Spinal cord (tissue), 10 donors: ENCODE data around the gene ASMT. TPM values are rescaled to one million over a fixed set of nuclear protein-coding genes. Genes with fewer than 3 reads are reported as not detected.

Source experiments
- DNase-seq, 6 donors: peaks; one replicate each; pipeline versions ENCODE4 v3.0.0 to v3.0.0-alpha.2; 2013 to 2015; ENCODE audit warnings: low spot score in 6 of 6, low read depth in 4 of 6
- H3K27ac ChIP-seq: one replicate; pipeline ENCODE4 v1.5.1; 2013; ENCODE audit warnings: low read depth, low read length, control low read depth
- H3K27me3 ChIP-seq: one replicate; pipeline ENCODE4 v1.6.1; 2013; ENCODE audit warnings: low read length; ENCODE audit not compliant: control insufficient read depth, insufficient read depth
- H3K36me3 ChIP-seq: one replicate; pipeline ENCODE4 v1.6.1; 2013; ENCODE audit warnings: low read length; ENCODE audit not compliant: control insufficient read depth, insufficient read depth
- H3K4me1 ChIP-seq: one replicate; pipeline ENCODE4 v1.6.1; 2013; ENCODE audit warnings: low read length; ENCODE audit not compliant: control insufficient read depth, insufficient read depth
- H3K4me3 ChIP-seq: one replicate; pipeline ENCODE4 v1.5.1; 2013; ENCODE audit warnings: low read depth, low read length, control low read depth
- H3K9me3 ChIP-seq: one replicate; pipeline ENCODE4 v1.6.1; 2013; ENCODE audit warnings: low read length; ENCODE audit not compliant: control insufficient read depth, insufficient read depth
- WGBS: methylation state at CpG from one replicate; pipeline ENCODE4 v1.1.5; 2013; ENCODE audit warnings: missing lambda C conversion rate; ENCODE audit not compliant: insufficient coverage; 5-methylcytosine and 5-hydroxymethylcytosine counted together
- polyA plus RNA-seq, 2 donors: library from polyadenylated mRNA; unstranded; fragments of 120-200 nt; gene quantifications; one replicate each; pipeline ENCODE4 v1.2.1, GENCODE V29; 2013; ENCODE audit not compliant: insufficient read length in 2 of 2
- total RNA-seq, 2 donors: library from RNA; depleted of rRNA in 1 of 2; stranded (reverse); fragments of 120-200 nt in 1 of 2; fragments of >200 nt in 1 of 2; gene quantifications; one replicate each; pipeline versions ENCODE4 v1.2.3 to v1.2.4, GENCODE V29; 2013 to 2014
- donor health status: healthy.

The ASMT gene
- total and polyA plus RNA-seq, 4 donors = 0.30 to 0.57 (median 0.36) TPM

GRCh38 chrX:1597345-1598020, 17.4 kb upstream of the ASMT start:
- H3K9me3 ChIP-seq = no peaks in the 10 kb centered on the region
- no peak overlapping the region for H3K27ac ChIP-seq
- no peak overlapping the region for H3K4me3 ChIP-seq
- H3K36me3 ChIP-seq = peaks cover 93% of the 10 kb centered on the region
- H3K27me3 ChIP-seq = no peaks in the 10 kb centered on the region
- H3K4me1 ChIP-seq = peaks cover 15% of the 10 kb centered on the region
- no peak for DNase-seq
- 97% methylated on average over 24 of the region's 25 CpGs for WGBS

- no peaks in the 10 kb centered on the region for H3K9me3 ChIP-seq
- H3K27me3 ChIP-seq = no peaks in the 10 kb centered on the region
- peaks cover 96% of the 10 kb centered on the region for H3K36me3 ChIP-seq
- no peak for DNase-seq
- H3K4me1 ChIP-seq = peaks cover 8% of the 10 kb centered on the region
- H3K27ac ChIP-seq = no peak overlapping the region
- H3K4me3 ChIP-seq = no peak overlapping the region
- 95% methylated on average over 44 of the region's 50 CpGs for WGBS
Measured at GRCh38 chrX:1598021-1598875, 16.6 kb upstream of the ASMT start.

- Histone ChIP-seq H3K36me3 (peaks cover 95% of the 10 kb centered on the region), H3K4me1 (peaks cover under 1% of the 10 kb centered on the region), H3K27me3 (no peaks in the 10 kb centered on the region), H3K27ac (no peak overlapping the region), H3K9me3 (no peaks in the 10 kb centered on the region), H3K4me3 (no peak overlapping the region)
- no peak for DNase-seq
- 94% methylated on average over 45 of the region's 57 CpGs for WGBS
Measured at GRCh38 chrX:1598876-1599790, 15.7 kb upstream of the ASMT start.

- WGBS = 96% methylated on average over 30 of the region's 36 CpGs
- DNase-seq = no peak
Measured at GRCh38 chrX:1599791-1600405, 15.0 kb upstream of the ASMT start.

GRCh38 chrX:1600406-1601050, 14.3 kb upstream of the ASMT start:
- Histone ChIP-seq H3K27me3 (no peaks in the 10 kb centered on the region), H3K4me3 (no peak overlapping the region), H3K9me3 (no peaks in the 10 kb centered on the region), H3K4me1 (no peaks in the 10 kb centered on the region), H3K27ac (no peak overlapping the region), H3K36me3 (peaks cover 91% of the 10 kb centered on the region)
- DNase-seq = no peak
- WGBS = 99% methylated on average over 52 of the region's 52 CpGs

More at GRCh38 chrX:1599791-1600405, 15.0 kb upstream of the ASMT start:
- Histone ChIP-seq H3K4me3 (no peak overlapping the region), H3K9me3 (no peaks in the 10 kb centered on the region), H3K27me3 (no peaks in the 10 kb centered on the region), H3K27ac (no peak overlapping the region), H3K36me3 (peaks cover 95% of the 10 kb centered on the region), H3K4me1 (no peaks in the 10 kb centered on the region)

DNA sequence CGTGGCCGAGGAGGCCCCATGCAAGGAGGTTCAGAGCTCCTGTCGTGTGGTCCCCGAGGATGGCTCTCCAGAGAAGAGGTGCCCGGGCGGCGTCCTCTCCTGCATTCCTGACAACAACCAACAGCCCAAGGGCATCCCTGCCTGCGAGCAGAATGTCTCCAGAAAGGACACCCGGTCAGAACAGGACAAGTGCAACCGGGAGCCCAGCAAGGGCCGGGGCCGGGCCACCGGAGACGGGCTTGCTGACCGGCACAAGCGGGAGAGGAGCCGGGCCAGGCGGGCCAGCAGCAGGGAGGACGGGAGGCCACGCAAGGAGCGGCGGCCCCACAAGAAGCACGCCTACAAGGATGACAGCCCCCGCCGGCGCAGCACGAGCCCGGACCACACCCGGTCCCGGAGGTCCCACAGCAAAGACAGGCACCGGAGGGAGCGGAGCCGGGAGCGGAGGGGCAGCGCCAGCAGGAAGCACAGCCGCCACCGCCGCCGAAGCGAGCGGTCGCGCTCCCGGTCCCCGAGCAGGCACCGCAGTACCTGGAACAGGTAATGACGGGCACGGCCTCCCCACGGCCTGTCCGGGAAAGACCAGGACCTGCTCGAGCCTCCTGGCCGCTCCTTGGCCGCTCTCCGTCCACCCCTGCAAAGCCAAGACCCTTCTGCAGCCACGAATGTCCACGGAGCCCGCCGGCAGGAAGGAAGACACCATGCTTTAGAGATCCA, 13.7 kb upstream of the ASMT start:
- H3K36me3 ChIP-seq = peaks cover 84% of the 10 kb centered on the region
- DNase-seq = no peak
- WGBS = 97% methylated on average over 58 of the region's 58 CpGs

DNA sequence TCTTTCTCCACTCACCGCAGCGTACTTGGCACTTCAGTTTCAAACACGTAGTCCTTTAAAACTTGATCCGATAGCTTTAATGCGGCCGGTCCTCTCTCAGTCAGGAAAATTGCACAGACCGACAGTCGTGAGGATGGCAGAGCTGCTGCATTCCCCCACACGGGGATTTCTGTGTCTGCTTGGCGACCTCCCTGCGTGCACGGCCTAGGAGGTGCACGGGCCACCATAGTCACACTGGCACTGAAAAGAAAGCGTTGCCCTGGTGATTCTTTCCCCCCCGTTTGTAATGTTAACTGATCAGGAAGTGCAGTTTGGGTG, 13.1 kb upstream of the ASMT start:
- H3K4me3 ChIP-seq = no peak overlapping the region
- no peaks in the 10 kb centered on the region for H3K4me1 ChIP-seq
- DNase-seq = no peak
- H3K9me3 ChIP-seq = no peaks in the 10 kb centered on the region
- 92% methylated on average over 12 of the region's 15 CpGs for WGBS
- H3K27ac ChIP-seq = no peak overlapping the region
- no peaks in the 10 kb centered on the region for H3K27me3 ChIP-seq
- H3K36me3 ChIP-seq = peaks cover 80% of the 10 kb centered on the region

More for the DNA sequence above, 13.7 kb upstream of the ASMT start:
- Histone ChIP-seq H3K4me1 (no peaks in the 10 kb centered on the region), H3K27ac (no peak overlapping the region), H3K9me3 (no peaks in the 10 kb centered on the region), H3K27me3 (no peaks in the 10 kb centered on the region), H3K4me3 (no peak overlapping the region)

GRCh38 chrX:1602299-1602698, 12.6 kb upstream of the ASMT start:
- Histone ChIP-seq H3K27me3 (no peaks in the 10 kb centered on the region), H3K36me3 (peaks cover 78% of the 10 kb centered on the region), H3K27ac (no peak overlapping the region), H3K4me3 (no peak overlapping the region), H3K4me1 (no peaks in the 10 kb centered on the region), H3K9me3 (no peaks in the 10 kb centered on the region)
- peak in 1 of 6 donors; percentile 32 for DNase-seq
- WGBS = 93% methylated on average over 6 of the region's 12 CpGs
